ENCODE data around the gene PCLO. TPM values are rescaled to one million over a fixed set of nuclear protein-coding genes. Genes with fewer than 3 reads are reported as not detected.

The PCLO gene
- total RNA-seq, 2 donors from 2014 or later, result 0.78 to 0.95 TPM

GRCh38 chr7:82839063-82839462, 323.6 kb downstream of the PCLO start:
- ATAC-seq (ENCODE audit: insufficient number of reproducible peaks, low FRiP score, low read depth), result no peak

GRCh38 chr7:82838314-82838713, 324.4 kb downstream of the PCLO start:
- Histone ChIP-seq H3K4me3 (no peak overlapping the region), H3K9me3 (no peaks in the 10 kb centered on the region), H3K27me3 (replicated peaks; ENCODE audit: insufficient read depth) (no peaks in the 10 kb centered on the region), H3K27ac (no peak overlapping the region), H3K4me1 (ENCODE audit: control insufficient read depth in 1 of 2, low read depth in 2 of 2) (no peaks in the 10 kb centered on the region), H3K36me3 (no peaks in the 10 kb centered on the region)
- DNase-seq (ENCODE audit: low spot score) (no peak), ATAC-seq (ENCODE audit: insufficient number of reproducible peaks, low FRiP score, low read depth) (no peak)
- TF ChIP-seq CTCF (IDR thresholded peaks at IDR 0.05), result no peak

More at GRCh38 chr7:82839063-82839462, 323.6 kb downstream of the PCLO start:
- Histone ChIP-seq H3K4me1 (ENCODE audit: control insufficient read depth in 1 of 2, low read depth in 2 of 2) (no peaks in the 10 kb centered on the region), H3K9me3 (no peaks in the 10 kb centered on the region), H3K4me3 (no peak overlapping the region), H3K27me3 (replicated peaks; ENCODE audit: insufficient read depth) (no peaks in the 10 kb centered on the region), H3K27ac (no peak overlapping the region), H3K36me3 (no peaks in the 10 kb centered on the region)
- TF ChIP-seq CTCF (IDR thresholded peaks at IDR 0.05), result no peak
- no peak for DNase-seq (ENCODE audit: low spot score)

- Histone ChIP-seq H3K4me1 (ENCODE audit: control insufficient read depth in 1 of 2, low read depth in 2 of 2) (no peaks in the 10 kb centered on the region), H3K9me3 (no peaks in the 10 kb centered on the region), H3K27ac (no peak overlapping the region), H3K27me3 (replicated peaks; ENCODE audit: insufficient read depth) (no peaks in the 10 kb centered on the region), H3K4me3 (no peak overlapping the region), H3K36me3 (no peaks in the 10 kb centered on the region)
- no peak for TF ChIP-seq CTCF (IDR thresholded peaks at IDR 0.05)
- ATAC-seq (ENCODE audit: insufficient number of reproducible peaks, low FRiP score, low read depth) (no peak), DNase-seq (ENCODE audit: low spot score) (no peak)
Observed at GRCh38 chr7:82823073-82823472, 339.6 kb downstream of the PCLO start.

GRCh38 chr7:82821037-82821436, 341.6 kb downstream of the PCLO start:
- Histone ChIP-seq H3K4me1 (ENCODE audit: control insufficient read depth in 1 of 2, low read depth in 2 of 2) (no peaks in the 10 kb centered on the region), H3K27ac (no peak overlapping the region), H3K36me3 (no peaks in the 10 kb centered on the region), H3K27me3 (replicated peaks; ENCODE audit: insufficient read depth) (no peaks in the 10 kb centered on the region), H3K9me3 (no peaks in the 10 kb centered on the region), H3K4me3 (no peak overlapping the region)
- TF ChIP-seq CTCF (IDR thresholded peaks at IDR 0.05), result no peak
- ATAC-seq (ENCODE audit: insufficient number of reproducible peaks, low FRiP score, low read depth) (no peak), DNase-seq (ENCODE audit: low spot score) (no peak)

GRCh38 chr7:82818171-82818570, 344.5 kb downstream of the PCLO start:
- H3K4me3 ChIP-seq, result no peak overlapping the region
- ATAC-seq (ENCODE audit: insufficient number of reproducible peaks, low FRiP score, low read depth), result no peak
- H3K36me3 ChIP-seq, result no peaks in the 10 kb centered on the region
- no peak for DNase-seq (ENCODE audit: low spot score)
- no peak for TF ChIP-seq CTCF (IDR thresholded peaks at IDR 0.05)
- no peaks in the 10 kb centered on the region for H3K27me3 ChIP-seq (replicated peaks; ENCODE audit: insufficient read depth)
- H3K27ac ChIP-seq, result no peak overlapping the region
- H3K9me3 ChIP-seq, result no peaks in the 10 kb centered on the region
- H3K4me1 ChIP-seq (ENCODE audit: control insufficient read depth in 1 of 2, low read depth in 2 of 2), result no peaks in the 10 kb centered on the region

All from thoracic aorta (tissue), 2 donors.